ENCODE data around the gene NCKAP5.

Gene NCKAP5

DNA sequence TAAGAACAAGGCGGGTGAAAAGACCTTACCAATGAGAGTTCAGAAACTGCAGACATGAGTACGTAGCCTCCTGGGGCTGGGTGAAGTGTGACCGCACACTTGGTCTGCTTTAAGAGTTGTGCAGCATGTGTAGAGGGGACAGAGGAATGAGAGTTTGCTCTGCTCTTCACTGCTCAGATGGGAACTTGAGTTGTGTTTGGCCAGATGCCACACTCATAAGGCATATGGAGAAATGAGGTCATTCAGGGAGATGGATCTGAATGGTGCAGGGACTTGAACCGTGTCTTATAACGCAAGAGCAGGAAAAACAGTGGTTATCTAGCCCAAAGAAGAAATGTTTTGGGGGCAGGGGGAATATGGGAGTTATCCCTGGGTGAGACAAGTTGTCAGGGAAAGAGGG is 624.4 kb downstream of the NCKAP5 start:
- Histone ChIP-seq H3K27ac (replicated peaks) (no peak overlapping the region), H3K4me3 (replicated peaks; ENCODE audit: insufficient read depth, low read length) (no peak overlapping the region), H3K27me3 (ENCODE audit: insufficient read depth, poor library complexity, severe bottlenecking) (peaks cover 2% of the 10 kb centered on the region)
- DNase-seq (ENCODE audit: low read depth in 1 of 2, low spot score in 1 of 2), result no peak
- no peak for TF ChIP-seq GABPA (IDR thresholded peaks at IDR 0.05; ENCODE audit: low read depth)
- TF ChIP-seq, protein P1, sequence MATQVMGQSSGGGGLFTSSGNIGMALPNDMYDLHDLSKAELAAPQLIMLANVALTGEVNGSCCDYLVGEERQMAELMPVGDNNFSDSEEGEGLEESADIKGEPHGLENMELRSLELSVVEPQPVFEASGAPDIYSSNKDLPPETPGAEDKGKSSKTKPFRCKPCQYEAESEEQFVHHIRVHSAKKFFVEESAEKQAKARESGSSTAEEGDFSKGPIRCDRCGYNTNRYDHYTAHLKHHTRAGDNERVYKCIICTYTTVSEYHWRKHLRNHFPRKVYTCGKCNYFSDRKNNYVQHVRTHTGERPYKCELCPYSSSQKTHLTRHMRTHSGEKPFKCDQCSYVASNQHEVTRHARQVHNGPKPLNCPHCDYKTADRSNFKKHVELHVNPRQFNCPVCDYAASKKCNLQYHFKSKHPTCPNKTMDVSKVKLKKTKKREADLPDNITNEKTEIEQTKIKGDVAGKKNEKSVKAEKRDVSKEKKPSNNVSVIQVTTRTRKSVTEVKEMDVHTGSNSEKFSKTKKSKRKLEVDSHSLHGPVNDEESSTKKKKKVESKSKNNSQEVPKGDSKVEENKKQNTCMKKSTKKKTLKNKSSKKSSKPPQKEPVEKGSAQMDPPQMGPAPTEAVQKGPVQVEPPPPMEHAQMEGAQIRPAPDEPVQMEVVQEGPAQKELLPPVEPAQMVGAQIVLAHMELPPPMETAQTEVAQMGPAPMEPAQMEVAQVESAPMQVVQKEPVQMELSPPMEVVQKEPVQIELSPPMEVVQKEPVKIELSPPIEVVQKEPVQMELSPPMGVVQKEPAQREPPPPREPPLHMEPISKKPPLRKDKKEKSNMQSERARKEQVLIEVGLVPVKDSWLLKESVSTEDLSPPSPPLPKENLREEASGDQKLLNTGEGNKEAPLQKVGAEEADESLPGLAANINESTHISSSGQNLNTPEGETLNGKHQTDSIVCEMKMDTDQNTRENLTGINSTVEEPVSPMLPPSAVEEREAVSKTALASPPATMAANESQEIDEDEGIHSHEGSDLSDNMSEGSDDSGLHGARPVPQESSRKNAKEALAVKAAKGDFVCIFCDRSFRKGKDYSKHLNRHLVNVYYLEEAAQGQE (IDR thresholded peaks at IDR 0.05; ENCODE audit: insufficient replicate concordance, low read depth), result no peak
- TF ChIP-seq SPI1 (IDR thresholded peaks at IDR 0.05; ENCODE audit: borderline replicate concordance, low read depth), result no peak
- TF ChIP-seq POLR2AphosphoS5 (IDR thresholded peaks at IDR 0.05; ENCODE audit: low read depth), result no peak
- TF ChIP-seq, protein P2, sequence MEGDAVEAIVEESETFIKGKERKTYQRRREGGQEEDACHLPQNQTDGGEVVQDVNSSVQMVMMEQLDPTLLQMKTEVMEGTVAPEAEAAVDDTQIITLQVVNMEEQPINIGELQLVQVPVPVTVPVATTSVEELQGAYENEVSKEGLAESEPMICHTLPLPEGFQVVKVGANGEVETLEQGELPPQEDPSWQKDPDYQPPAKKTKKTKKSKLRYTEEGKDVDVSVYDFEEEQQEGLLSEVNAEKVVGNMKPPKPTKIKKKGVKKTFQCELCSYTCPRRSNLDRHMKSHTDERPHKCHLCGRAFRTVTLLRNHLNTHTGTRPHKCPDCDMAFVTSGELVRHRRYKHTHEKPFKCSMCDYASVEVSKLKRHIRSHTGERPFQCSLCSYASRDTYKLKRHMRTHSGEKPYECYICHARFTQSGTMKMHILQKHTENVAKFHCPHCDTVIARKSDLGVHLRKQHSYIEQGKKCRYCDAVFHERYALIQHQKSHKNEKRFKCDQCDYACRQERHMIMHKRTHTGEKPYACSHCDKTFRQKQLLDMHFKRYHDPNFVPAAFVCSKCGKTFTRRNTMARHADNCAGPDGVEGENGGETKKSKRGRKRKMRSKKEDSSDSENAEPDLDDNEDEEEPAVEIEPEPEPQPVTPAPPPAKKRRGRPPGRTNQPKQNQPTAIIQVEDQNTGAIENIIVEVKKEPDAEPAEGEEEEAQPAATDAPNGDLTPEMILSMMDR (IDR thresholded peaks at IDR 0.05; ENCODE audit: insufficient read depth, low read length), result no peak

DNA sequence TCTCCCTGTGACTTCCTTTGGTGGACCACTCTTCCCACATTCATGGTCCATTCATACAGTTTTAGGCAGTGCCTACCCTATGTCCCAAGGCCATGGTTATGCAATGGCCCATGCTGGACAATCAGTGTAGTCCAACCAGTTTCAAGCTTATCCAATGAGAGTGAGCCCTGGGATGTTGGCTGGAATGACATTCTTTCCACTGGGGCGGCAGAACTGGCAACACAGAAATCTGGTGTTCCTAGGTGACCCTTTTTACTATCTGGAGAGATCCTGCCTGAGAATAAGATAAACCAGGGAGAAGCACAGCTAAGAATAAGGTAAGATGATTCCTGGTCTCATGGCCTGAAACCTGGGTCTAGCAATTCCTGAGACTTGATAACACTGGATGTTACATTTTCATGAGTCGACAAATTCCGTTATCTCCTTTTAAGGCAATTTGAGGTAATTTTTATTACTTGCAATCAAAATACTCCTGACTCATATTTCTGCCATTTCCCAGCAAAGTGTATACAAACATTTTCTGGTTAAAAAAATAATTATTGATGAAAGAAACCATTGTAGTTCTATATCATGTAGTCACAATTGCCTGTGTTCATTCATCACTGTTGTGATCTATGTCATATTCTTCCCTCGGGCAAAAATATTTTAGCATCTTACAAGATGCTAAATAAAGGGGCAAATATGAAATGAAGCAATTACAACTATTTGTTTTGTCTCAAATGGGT is 626.8 kb downstream of the NCKAP5 start:
- no peak for DNase-seq (ENCODE audit: low read depth in 1 of 2, low spot score in 1 of 2)
- Histone ChIP-seq H3K27ac (replicated peaks) (no peak overlapping the region), H3K4me3 (replicated peaks; ENCODE audit: insufficient read depth, low read length) (no peak overlapping the region), H3K27me3 (ENCODE audit: insufficient read depth, poor library complexity, severe bottlenecking) (peaks cover 2% of the 10 kb centered on the region)
- TF ChIP-seq SPI1 (IDR thresholded peaks at IDR 0.05; ENCODE audit: borderline replicate concordance, low read depth), result no peak
- TF ChIP-seq, protein P2 (IDR thresholded peaks at IDR 0.05; ENCODE audit: insufficient read depth, low read length), result no peak
- TF ChIP-seq, protein P1 (IDR thresholded peaks at IDR 0.05; ENCODE audit: insufficient replicate concordance, low read depth), result no peak
- no peak for TF ChIP-seq GABPA (IDR thresholded peaks at IDR 0.05; ENCODE audit: low read depth)
- TF ChIP-seq POLR2AphosphoS5 (IDR thresholded peaks at IDR 0.05; ENCODE audit: low read depth), result no peak

DNA sequence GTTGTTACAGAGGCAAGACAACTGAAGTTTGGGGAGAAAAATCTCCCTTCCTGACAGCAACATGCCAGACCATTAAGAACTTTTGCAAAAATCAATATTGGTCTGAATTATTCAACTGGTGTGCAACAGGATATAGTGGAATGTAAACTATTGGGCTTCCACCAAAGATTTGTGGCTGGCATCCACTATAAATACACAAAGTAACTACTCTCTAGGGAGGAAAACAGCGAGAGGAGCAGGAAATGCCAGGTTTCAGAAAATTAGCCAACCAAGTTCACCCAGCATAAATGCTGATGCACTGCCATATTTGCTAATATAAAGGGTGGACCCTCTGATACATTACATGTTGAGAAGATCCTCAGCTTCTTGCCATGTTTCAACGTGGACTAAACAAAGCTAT is 630.6 kb downstream of the NCKAP5 start:
- no peak for DNase-seq (ENCODE audit: low read depth in 1 of 2, low spot score in 1 of 2)
- Histone ChIP-seq H3K27me3 (ENCODE audit: insufficient read depth, poor library complexity, severe bottlenecking) (no peaks in the 10 kb centered on the region), H3K27ac (replicated peaks) (no peak overlapping the region), H3K4me3 (replicated peaks; ENCODE audit: insufficient read depth, low read length) (no peak overlapping the region)
- TF ChIP-seq SPI1 (IDR thresholded peaks at IDR 0.05; ENCODE audit: borderline replicate concordance, low read depth) (no peak), POLR2AphosphoS5 (IDR thresholded peaks at IDR 0.05; ENCODE audit: low read depth) (no peak), GABPA (IDR thresholded peaks at IDR 0.05; ENCODE audit: low read depth) (no peak)
- TF ChIP-seq, protein P2 (IDR thresholded peaks at IDR 0.05; ENCODE audit: insufficient read depth, low read length), result no peak
- TF ChIP-seq, protein P1 (IDR thresholded peaks at IDR 0.05; ENCODE audit: insufficient replicate concordance, low read depth), result no peak

Data from HL-60 (cell line).